ENCODE data around the gene TF.

TF gene

GRCh38 chr3:133834621-133835417 is 88.6 kb downstream of the TF start:
- TF ChIP-seq, protein P1, sequence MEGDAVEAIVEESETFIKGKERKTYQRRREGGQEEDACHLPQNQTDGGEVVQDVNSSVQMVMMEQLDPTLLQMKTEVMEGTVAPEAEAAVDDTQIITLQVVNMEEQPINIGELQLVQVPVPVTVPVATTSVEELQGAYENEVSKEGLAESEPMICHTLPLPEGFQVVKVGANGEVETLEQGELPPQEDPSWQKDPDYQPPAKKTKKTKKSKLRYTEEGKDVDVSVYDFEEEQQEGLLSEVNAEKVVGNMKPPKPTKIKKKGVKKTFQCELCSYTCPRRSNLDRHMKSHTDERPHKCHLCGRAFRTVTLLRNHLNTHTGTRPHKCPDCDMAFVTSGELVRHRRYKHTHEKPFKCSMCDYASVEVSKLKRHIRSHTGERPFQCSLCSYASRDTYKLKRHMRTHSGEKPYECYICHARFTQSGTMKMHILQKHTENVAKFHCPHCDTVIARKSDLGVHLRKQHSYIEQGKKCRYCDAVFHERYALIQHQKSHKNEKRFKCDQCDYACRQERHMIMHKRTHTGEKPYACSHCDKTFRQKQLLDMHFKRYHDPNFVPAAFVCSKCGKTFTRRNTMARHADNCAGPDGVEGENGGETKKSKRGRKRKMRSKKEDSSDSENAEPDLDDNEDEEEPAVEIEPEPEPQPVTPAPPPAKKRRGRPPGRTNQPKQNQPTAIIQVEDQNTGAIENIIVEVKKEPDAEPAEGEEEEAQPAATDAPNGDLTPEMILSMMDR (IDR thresholded peaks at IDR 0.05; ENCODE audit: low read length, missing control alignments) = no peak
- no peak for DNase-seq (ENCODE audit: low read depth)

GRCh38 chr3:133835418-133835743 is 89.2 kb downstream of the TF start:
- H3K4me3 ChIP-seq (replicated peaks; ENCODE audit: low read depth, low read length) = no peak overlapping the region
- no peak for DNase-seq (ENCODE audit: low read depth)
- TF ChIP-seq, protein P1 (IDR thresholded peaks at IDR 0.05; ENCODE audit: low read length, missing control alignments) = no peak

More at GRCh38 chr3:133834621-133835417, 88.6 kb downstream of the TF start:
- no peak overlapping the region for H3K4me3 ChIP-seq (replicated peaks; ENCODE audit: low read depth, low read length)

GRCh38 chr3:133835961-133836360 is 89.8 kb downstream of the TF start:
- TF ChIP-seq, protein P1 (IDR thresholded peaks at IDR 0.05; ENCODE audit: low read length, missing control alignments) = no peak
- no peak overlapping the region for H3K4me3 ChIP-seq (replicated peaks; ENCODE audit: low read depth, low read length)
- no peak for DNase-seq (ENCODE audit: low read depth)

DNA sequence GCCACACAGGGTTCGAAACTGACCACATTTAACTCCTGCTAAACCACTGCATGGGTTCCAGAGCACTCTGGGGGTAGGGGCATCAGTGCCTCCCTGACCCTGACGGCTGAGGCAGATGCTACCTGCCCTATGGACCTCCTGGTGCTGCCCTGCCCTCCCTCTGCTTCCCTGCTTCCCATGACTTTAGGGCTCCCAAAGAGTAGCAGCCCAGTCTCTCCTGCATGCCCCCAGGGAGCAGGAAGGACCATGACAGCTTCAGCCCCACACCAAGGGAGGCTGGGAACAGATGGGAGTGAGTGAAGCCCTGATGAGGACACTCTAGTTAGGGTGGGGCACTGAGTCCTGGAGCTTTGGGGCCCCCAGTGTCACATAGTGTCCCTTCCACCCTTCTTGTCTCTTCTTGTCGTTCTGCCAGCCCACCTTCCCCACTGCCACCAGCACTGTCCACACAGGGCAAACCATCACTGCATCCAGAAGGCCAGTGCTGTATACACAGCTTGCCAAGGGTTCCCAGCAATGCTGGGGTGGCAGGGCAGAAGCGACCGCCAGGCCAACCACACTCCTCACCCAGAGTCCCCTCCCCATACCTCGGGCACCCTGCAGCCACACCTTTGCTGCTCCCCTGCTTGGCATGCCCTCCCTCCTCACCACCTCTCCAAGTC is 90.4 kb downstream of the TF start:
- no peak overlapping the region for H3K4me3 ChIP-seq (replicated peaks; ENCODE audit: low read depth, low read length)
- TF ChIP-seq, protein P1 (IDR thresholded peaks at IDR 0.05; ENCODE audit: low read length, missing control alignments) = no peak
- DNase-seq (ENCODE audit: low read depth) = no peak

- TF ChIP-seq, protein P1 (IDR thresholded peaks at IDR 0.05; ENCODE audit: low read length, missing control alignments) = no peak
- no peak for DNase-seq (ENCODE audit: low read depth)
Measured at GRCh38 chr3:133837487-133838295, 91.5 kb downstream of the TF start.

DNA sequence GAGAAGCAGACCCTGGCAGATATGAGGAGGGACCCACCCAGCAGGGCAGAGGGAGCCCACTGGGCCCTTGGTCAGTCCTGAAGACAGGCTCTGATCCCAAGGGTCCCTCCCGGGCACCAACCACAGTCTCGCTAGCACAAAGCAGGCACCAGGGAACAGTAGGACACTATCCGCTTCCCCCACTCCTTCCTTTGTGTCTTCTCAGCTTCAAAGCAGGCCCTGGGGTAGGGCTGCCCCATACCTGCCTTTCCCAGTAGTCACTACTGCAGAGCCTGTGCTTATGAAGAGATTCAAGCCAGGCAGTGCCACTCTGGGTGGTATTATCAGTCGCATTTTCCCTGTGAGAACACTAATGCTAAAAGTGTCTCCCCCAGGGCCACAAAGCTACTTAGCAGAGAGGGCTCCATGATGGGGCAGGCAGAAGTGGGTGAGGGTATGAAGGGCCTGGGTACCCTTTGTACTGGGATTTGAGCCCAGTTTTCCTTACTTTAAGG is 92.2 kb downstream of the TF start:
- no peak overlapping the region for H3K4me3 ChIP-seq (replicated peaks; ENCODE audit: low read depth, low read length)
- TF ChIP-seq, protein P1 (IDR thresholded peaks at IDR 0.05; ENCODE audit: low read length, missing control alignments) = no peak
- no peak for DNase-seq (ENCODE audit: low read depth)

More at GRCh38 chr3:133837487-133838295, 91.5 kb downstream of the TF start:
- H3K4me3 ChIP-seq (replicated peaks; ENCODE audit: low read depth, low read length) = no peak overlapping the region
